ENCODE measurements around the gene ZNF496.

DNA sequence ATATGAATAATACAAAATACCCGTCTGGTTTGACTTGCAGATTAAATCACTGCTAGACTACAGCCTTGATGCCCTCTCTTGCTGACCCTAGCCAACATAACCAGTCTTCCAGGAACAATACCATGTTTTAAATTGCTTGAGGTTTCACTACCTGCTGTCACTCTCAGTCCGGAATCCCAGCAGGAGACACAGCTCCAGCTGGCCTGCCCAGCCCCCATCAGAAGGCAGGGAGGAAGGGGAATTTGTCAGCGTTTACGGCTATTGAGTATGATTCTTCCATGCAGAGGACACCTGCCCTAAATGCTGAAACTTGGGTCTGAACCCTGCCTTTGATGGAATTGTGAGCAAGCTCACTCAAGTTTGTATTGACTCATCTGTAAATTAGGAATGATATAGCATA, 33.0 kb downstream of the ZNF496 start:
- TF ChIP-seq CTCF (IDR thresholded peaks at IDR 0.05) (no peak), POLR2A (IDR thresholded peaks at IDR 0.05) (no peak)

Measured in adrenal gland (tissue), 5 donors.